ENCODE results near the gene SLCO2A1.

DNA sequence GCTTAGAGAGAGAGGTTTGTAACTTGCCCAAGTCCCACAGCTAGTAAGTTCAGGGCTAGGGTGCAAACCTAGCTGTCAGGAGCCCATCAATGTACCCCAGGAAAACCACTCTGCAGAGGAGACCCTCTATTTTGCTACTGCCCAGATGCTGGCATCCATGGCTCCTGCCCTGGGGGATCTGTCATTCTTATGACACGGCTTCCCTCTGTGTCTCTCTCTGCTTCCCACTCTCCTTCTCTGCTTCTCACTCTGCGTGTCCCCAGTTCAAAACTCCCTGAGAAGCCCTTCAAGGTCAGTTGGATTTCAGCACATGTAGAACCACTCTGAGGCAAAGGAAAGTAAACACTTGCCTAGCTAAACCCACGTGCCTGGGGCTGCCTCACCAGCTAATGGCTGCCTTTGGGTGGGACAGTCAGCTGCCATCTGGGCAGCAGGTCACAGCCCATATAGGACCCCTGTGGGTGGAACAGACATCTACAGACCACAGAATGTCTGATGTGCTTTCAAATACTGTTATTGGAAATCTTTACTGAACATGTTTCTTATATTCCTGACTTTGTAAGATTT lies 29.4 kb upstream of the SLCO2A1 start:
- no peak for TF ChIP-seq POLR2A (IDR thresholded peaks at IDR 0.05)
- TF ChIP-seq, protein P1, sequence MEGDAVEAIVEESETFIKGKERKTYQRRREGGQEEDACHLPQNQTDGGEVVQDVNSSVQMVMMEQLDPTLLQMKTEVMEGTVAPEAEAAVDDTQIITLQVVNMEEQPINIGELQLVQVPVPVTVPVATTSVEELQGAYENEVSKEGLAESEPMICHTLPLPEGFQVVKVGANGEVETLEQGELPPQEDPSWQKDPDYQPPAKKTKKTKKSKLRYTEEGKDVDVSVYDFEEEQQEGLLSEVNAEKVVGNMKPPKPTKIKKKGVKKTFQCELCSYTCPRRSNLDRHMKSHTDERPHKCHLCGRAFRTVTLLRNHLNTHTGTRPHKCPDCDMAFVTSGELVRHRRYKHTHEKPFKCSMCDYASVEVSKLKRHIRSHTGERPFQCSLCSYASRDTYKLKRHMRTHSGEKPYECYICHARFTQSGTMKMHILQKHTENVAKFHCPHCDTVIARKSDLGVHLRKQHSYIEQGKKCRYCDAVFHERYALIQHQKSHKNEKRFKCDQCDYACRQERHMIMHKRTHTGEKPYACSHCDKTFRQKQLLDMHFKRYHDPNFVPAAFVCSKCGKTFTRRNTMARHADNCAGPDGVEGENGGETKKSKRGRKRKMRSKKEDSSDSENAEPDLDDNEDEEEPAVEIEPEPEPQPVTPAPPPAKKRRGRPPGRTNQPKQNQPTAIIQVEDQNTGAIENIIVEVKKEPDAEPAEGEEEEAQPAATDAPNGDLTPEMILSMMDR (IDR thresholded peaks at IDR 0.05) = no peak

Data from lower leg skin (tissue), 3 donors.